OCI-LY1 (cell line): ENCODE measurements around the gene APEX1.

Source experiments
- H2AFZ ChIP-seq: fragments of 200-600 bp; sonication (generic), shearing (Covaris generic); 2 replicates; pipeline ENCODE4 v1.6.0; 2014; ENCODE audit warnings: antibody characterized with exemption, mild to moderate bottlenecking, low read length
- H3F3A ChIP-seq: fragments of 200-600 bp; sonication (generic), shearing (Covaris generic); 2 replicates; pipeline ENCODE4 v1.6.0; 2014; ENCODE audit warnings: mild to moderate bottlenecking, antibody characterized with exemption, low read length, moderate library complexity; ENCODE audit not compliant: insufficient read depth
- H3K27ac ChIP-seq: fragments of 200-600 bp; sonication (generic); 2 replicates; pipeline ENCODE4 v1.5.1; 2014; ENCODE audit warnings: low read length, mixed run types, mild to moderate bottlenecking, low read depth; ENCODE audit not compliant: poor library complexity, severe bottlenecking
- H3K27me3 ChIP-seq: fragments of 200-600 bp; sonication (generic); 2 replicates; pipeline ENCODE4 v1.6.0; 2014; ENCODE audit warnings: antibody characterized with exemption, mild to moderate bottlenecking, low read length, moderate library complexity; ENCODE audit not compliant: insufficient read depth
- H3K36me3 ChIP-seq: fragments of 200-600 bp; sonication (generic); 2 replicates; pipeline ENCODE4 v1.6.1; 2014; ENCODE audit warnings: mild to moderate bottlenecking, antibody characterized with exemption, low read length, moderate library complexity, mixed read lengths; ENCODE audit not compliant: insufficient read depth
- H3K4me1 ChIP-seq: fragments of 200-600 bp; sonication (generic); 2 replicates; pipeline ENCODE4 v1.5.1; 2014; ENCODE audit warnings: mild to moderate bottlenecking, low read length, moderate library complexity; ENCODE audit not compliant: insufficient read depth, severe bottlenecking
- H3K4me2 ChIP-seq: fragments of 200-600 bp; sonication (generic), shearing (Covaris generic); 2 replicates; pipeline ENCODE4 v1.6.1; 2014; ENCODE audit warnings: low read length
- H3K4me3 ChIP-seq: fragments of 200-600 bp; sonication (generic); 2 replicates; pipeline ENCODE4 v1.5.1; 2014; ENCODE audit warnings: low read length, low read depth, mild to moderate bottlenecking, mixed read lengths; ENCODE audit not compliant: poor library complexity, severe bottlenecking
- H3K79me2 ChIP-seq: fragments of 200-600 bp; shearing (Covaris generic); 2 replicates; pipeline ENCODE4 v1.6.1; 2016; ENCODE audit warnings: mixed run types, low read length, mixed read lengths; ENCODE audit not compliant: insufficient read depth
- H3K9ac ChIP-seq: fragments of 200-600 bp; sonication (generic), shearing (Covaris generic); 2 replicates; pipeline ENCODE4 v1.6.1; 2014; ENCODE audit warnings: mild to moderate bottlenecking, low read length, mixed read lengths
- H3K9me2 ChIP-seq: fragments of 200-600 bp; sonication (generic), shearing (Covaris generic); 2 replicates; pipeline ENCODE4 v1.6.1; 2014; ENCODE audit warnings: low read depth, mild to moderate bottlenecking, low read length, mixed read lengths
- H3K9me3 ChIP-seq: fragments of 200-600 bp; shearing (Covaris generic); 2 replicates; pipeline ENCODE4 v1.6.1; 2014; ENCODE audit warnings: low read length, mixed read lengths
- H4K20me1 ChIP-seq: fragments of 200-600 bp; sonication (generic), shearing (Covaris generic); 2 replicates; pipeline ENCODE4 v1.6.0; 2016; ENCODE audit warnings: mild to moderate bottlenecking, low read length; ENCODE audit not compliant: insufficient read depth
- CTCF ChIP-seq: fragments of 200-600 bp; sonication (generic), shearing (Covaris generic); IDR thresholded peaks from 2 replicates; pipeline ENCODE4 v1.5.1; 2017; ENCODE audit warnings: mild to moderate bottlenecking, antibody characterized with exemption, low read length, moderate library complexity, mixed read lengths
- EZH2 ChIP-seq: fragments of 200-600 bp; sonication (generic), shearing (Covaris generic); IDR thresholded peaks from 2 replicates; pipeline ENCODE4 v1.8.0; 2017; ENCODE audit warnings: borderline replicate concordance, mixed run types, mild to moderate bottlenecking, antibody characterized with exemption, low read length, moderate library complexity, mixed read lengths

Gene APEX1

DNA sequence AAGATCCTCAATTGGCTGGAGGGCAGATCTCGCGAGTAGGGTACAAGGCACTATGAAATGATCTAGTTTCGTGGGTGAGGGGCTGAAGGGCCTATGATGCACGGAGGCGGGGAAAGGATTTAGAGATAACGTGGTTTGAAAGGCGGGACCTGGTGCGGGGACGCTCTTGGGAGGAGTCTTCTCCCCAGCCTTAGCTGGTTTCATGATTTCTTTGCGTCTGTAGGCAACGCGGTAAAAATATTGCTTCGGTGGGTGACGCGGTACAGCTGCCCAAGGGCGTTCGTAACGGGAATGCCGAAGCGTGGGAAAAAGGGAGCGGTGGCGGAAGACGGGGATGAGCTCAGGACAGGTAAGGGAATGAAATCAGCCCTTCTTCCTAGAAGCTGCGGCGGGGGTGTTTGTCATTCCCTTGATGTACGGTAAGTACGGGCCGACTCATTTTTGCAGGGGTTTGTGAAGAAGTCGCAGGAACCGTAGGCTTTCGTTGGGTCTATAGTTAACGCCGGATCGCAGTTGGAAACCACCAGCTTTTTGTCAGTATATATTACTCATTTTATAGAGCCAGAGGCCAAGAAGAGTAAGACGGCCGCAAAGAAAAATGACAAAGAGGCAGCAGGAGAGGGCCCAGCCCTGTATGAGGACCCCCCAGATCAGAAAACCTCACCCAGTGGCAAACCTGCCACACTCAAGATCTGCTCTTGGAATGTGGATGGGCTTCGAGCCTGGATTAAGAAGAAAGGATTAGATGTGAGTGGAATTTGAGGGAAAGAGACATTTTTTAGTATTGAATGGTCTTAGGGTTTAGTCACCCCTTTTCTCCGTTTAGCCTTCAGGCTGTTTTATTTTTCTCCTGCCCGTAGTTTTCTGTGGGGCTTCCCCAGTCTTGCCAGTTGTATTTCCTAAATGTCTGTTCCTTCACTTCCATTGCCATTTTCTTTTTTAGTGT, 602 bp downstream of the APEX1 start:
- H3K9ac ChIP-seq: peak overlapping the region; percentile 95
- peak overlapping the region; percentile 85 for H3K4me2 ChIP-seq
- no peak overlapping the region for H2AFZ ChIP-seq
- H3K36me3 ChIP-seq: peaks cover 60% of the 10 kb centered on the region
- H3K9me3 ChIP-seq: no peaks in the 10 kb centered on the region
- H3K79me2 ChIP-seq: peaks cover 22% of the 10 kb centered on the region
- H4K20me1 ChIP-seq: no peaks in the 10 kb centered on the region
- H3K4me3 ChIP-seq: peak overlapping the region; percentile 72
- H3F3A ChIP-seq: no peaks in the 10 kb centered on the region
- peaks cover 35% of the 10 kb centered on the region for H3K4me1 ChIP-seq
- no peaks in the 10 kb centered on the region for H3K27me3 ChIP-seq
- no peaks in the 10 kb centered on the region for H3K9me2 ChIP-seq
- H3K27ac ChIP-seq: peak overlapping the region; percentile 82
- TF ChIP-seq EZH2 (no peak), CTCF (no peak)

DNA sequence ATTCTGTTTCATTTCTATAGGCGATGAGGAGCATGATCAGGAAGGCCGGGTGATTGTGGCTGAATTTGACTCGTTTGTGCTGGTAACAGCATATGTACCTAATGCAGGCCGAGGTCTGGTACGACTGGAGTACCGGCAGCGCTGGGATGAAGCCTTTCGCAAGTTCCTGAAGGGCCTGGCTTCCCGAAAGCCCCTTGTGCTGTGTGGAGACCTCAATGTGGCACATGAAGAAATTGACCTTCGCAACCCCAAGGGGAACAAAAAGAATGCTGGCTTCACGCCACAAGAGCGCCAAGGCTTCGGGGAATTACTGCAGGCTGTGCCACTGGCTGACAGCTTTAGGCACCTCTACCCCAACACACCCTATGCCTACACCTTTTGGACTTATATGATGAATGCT, 1.9 kb downstream of the APEX1 start:
- H3K27me3 ChIP-seq: no peaks in the 10 kb centered on the region
- no peaks in the 10 kb centered on the region for H3F3A ChIP-seq
- H2AFZ ChIP-seq: no peak overlapping the region
- no peak overlapping the region; the same call in 1 of the 2 replicates for H3K9ac ChIP-seq
- H3K79me2 ChIP-seq: peaks cover 22% of the 10 kb centered on the region
- peaks cover 39% of the 10 kb centered on the region for H3K4me1 ChIP-seq
- no peak overlapping the region for H3K4me2 ChIP-seq
- no peak for TF ChIP-seq CTCF
- TF ChIP-seq EZH2: no peak
- peaks cover 50% of the 10 kb centered on the region for H3K36me3 ChIP-seq
- no peaks in the 10 kb centered on the region for H3K9me2 ChIP-seq
- no peak overlapping the region for H3K27ac ChIP-seq
- H4K20me1 ChIP-seq: no peaks in the 10 kb centered on the region
- H3K9me3 ChIP-seq: no peaks in the 10 kb centered on the region
- H3K4me3 ChIP-seq: no peak overlapping the region

- no peaks in the 10 kb centered on the region for H3K27me3 ChIP-seq
- no peak overlapping the region for H3K4me2 ChIP-seq
- no peaks in the 10 kb centered on the region for H4K20me1 ChIP-seq
Observed at GRCh38 chr14:20458031-20458789, 3.2 kb downstream of the APEX1 start.

More at GRCh38 chr14:20458031-20458789, 3.2 kb downstream of the APEX1 start:
- H3K4me1 ChIP-seq: peaks cover 41% of the 10 kb centered on the region
- H3F3A ChIP-seq: no peaks in the 10 kb centered on the region
- H3K9ac ChIP-seq: no peak overlapping the region
- no peak for TF ChIP-seq EZH2
- TF ChIP-seq CTCF: no peak
- no peak overlapping the region for H3K27ac ChIP-seq
- H2AFZ ChIP-seq: no peak overlapping the region
- H3K9me2 ChIP-seq: no peaks in the 10 kb centered on the region
- H3K79me2 ChIP-seq: peaks cover 22% of the 10 kb centered on the region
- H3K36me3 ChIP-seq: peaks cover 44% of the 10 kb centered on the region
- no peak overlapping the region for H3K4me3 ChIP-seq
- H3K9me3 ChIP-seq: no peaks in the 10 kb centered on the region
